Uterus (tissue), 4 donors: ENCODE measurements around the gene EFCC1. TPM values are rescaled to one million over a fixed set of nuclear protein-coding genes. Genes with fewer than 3 reads are reported as not detected.

Experiments
- DNase-seq, 2 donors: peaks; one replicate each; pipeline ENCODE4 v3.0.0-alpha.2; 2019 to 2020
- H3K27ac ChIP-seq, 2 donors: fragments of 200-600 bp; sonication (generic); 1 replicate in 1 of 2; 2 replicates in 1 of 2; pipeline ENCODE4 v1.5.1; 2016 to 2018
- H3K27me3 ChIP-seq, 2 donors: fragments of 200-600 bp; sonication (generic); one replicate each; pipeline ENCODE4 v1.5.1; 2018 to 2019; ENCODE audit warnings: control low read depth in 1 of 2
- H3K36me3 ChIP-seq, 2 donors: fragments of 200-600 bp; sonication (generic); one replicate each; pipeline ENCODE4 v1.5.1; 2019; ENCODE audit warnings: control low read depth in 1 of 2
- H3K4me1 ChIP-seq, 2 donors: fragments of 200-600 bp; sonication (generic); one replicate each; pipeline ENCODE4 v1.5.1; 2018 to 2019; ENCODE audit warnings: control low read depth in 1 of 2
- H3K4me3 ChIP-seq, 2 donors: fragments of 200-600 bp; sonication (generic); 1 replicate in 1 of 2; 2 replicates in 1 of 2; pipeline ENCODE4 v1.5.1; 2018 to 2019; ENCODE audit warnings: mild to moderate bottlenecking in 1 of 2
- H3K9me3 ChIP-seq, 2 donors: fragments of 200-600 bp; sonication (generic); one replicate each; pipeline ENCODE4 v1.5.1; 2019; ENCODE audit warnings: control low read depth in 1 of 2
- CTCF ChIP-seq, 4 experiments: fragments of 200-600 bp in 2 of 4; fragments of 450-650 bp in 2 of 4; sonication (generic) in 2 of 4; IDR thresholded peaks; one replicate each; pipeline ENCODE4 v1.5.1; 2016 to 2019; ENCODE audit warnings: antibody characterized with exemption in 4 of 4, mild to moderate bottlenecking in 2 of 4, moderate library complexity in 1 of 4
- POLR2A ChIP-seq, 2 donors: fragments of 450-650 bp; IDR thresholded peaks; one replicate each; pipeline ENCODE4 v1.6.1; 2016; ENCODE audit warnings: antibody characterized with exemption in 2 of 2, mild to moderate bottlenecking in 1 of 2, moderate library complexity in 1 of 2
- intact Hi-C: fragments of 100-400 bp; cut with DNase I; formaldehyde crosslinking; loops from one replicate; pipeline ENCODE4 v1.15.1; 2023; ENCODE audit warnings: low total_unique reads
- total RNA-seq, 4 donors: library from RNA; depleted of rRNA in 3 of 4; stranded (reverse); fragments of >200 nt in 3 of 4; gene quantifications; one replicate each; pipeline versions ENCODE4 v1.1.0 to v1.2.4, GENCODE V29; 2014 to 2023
- donor health status: DM: yes; HTN: yes; CAD: no.

Gene EFCC1
- total RNA-seq, 4 donors from 2014 or later = 1.2 to 9.2 (median 4.5) TPM

GRCh38 chr3:129027544-129027880, 26.4 kb downstream of the EFCC1 start:
- no peaks in the 10 kb centered on the region for H3K9me3 ChIP-seq
- H3K4me1 ChIP-seq = no peaks in the 10 kb centered on the region
- intact Hi-C loops = no loop called here
- DNase-seq = no peak
- H3K4me3 ChIP-seq = peak overlapping the region; percentile 17 to 37
- H3K36me3 ChIP-seq = no peaks in the 10 kb centered on the region
- no peaks in the 10 kb centered on the region for H3K27me3 ChIP-seq
- H3K27ac ChIP-seq = peak overlapping the region in 1 of 2 donors; percentile 74
- no peak for TF ChIP-seq CTCF (IDR thresholded peaks at IDR 0.05)
- TF ChIP-seq POLR2A (IDR thresholded peaks at IDR 0.05) = no peak

- no peaks in the 10 kb centered on the region for H3K4me1 ChIP-seq
- H3K4me3 ChIP-seq = no peak overlapping the region
- intact Hi-C loops = no loop called here
- no peak overlapping the region for H3K27ac ChIP-seq
- DNase-seq = no peak
- no peaks in the 10 kb centered on the region for H3K27me3 ChIP-seq
- H3K36me3 ChIP-seq = no peaks in the 10 kb centered on the region
- H3K9me3 ChIP-seq = no peaks in the 10 kb centered on the region
- no peak for TF ChIP-seq POLR2A (IDR thresholded peaks at IDR 0.05)
Measured at GRCh38 chr3:129028866-129029265, 27.8 kb downstream of the EFCC1 start.

- intact Hi-C loops = no loop called here
- no peak for DNase-seq
- H3K27ac ChIP-seq = no peak overlapping the region
Measured at GRCh38 chr3:129030611-129031010, 29.5 kb downstream of the EFCC1 start.

GRCh38 chr3:129031476-129032215, 30.5 kb downstream of the EFCC1 start:
- intact Hi-C loops = no loop called here
- H3K9me3 ChIP-seq = no peaks in the 10 kb centered on the region

More at GRCh38 chr3:129030611-129031010, 29.5 kb downstream of the EFCC1 start:
- Histone ChIP-seq H3K27me3 (no peaks in the 10 kb centered on the region), H3K4me3 (no peak overlapping the region), H3K36me3 (no peaks in the 10 kb centered on the region), H3K4me1 (no peaks in the 10 kb centered on the region), H3K9me3 (no peaks in the 10 kb centered on the region)
- TF ChIP-seq POLR2A (IDR thresholded peaks at IDR 0.05) (no peak), CTCF (IDR thresholded peaks at IDR 0.05) (no peak)

GRCh38 chr3:129032716-129033115, 31.6 kb downstream of the EFCC1 start:
- H3K9me3 ChIP-seq = no peaks in the 10 kb centered on the region
- no peaks in the 10 kb centered on the region for H3K27me3 ChIP-seq
- intact Hi-C loops = no loop called here
- H3K27ac ChIP-seq = no peak overlapping the region
- DNase-seq = no peak
- TF ChIP-seq CTCF (IDR thresholded peaks at IDR 0.05) (no peak), POLR2A (IDR thresholded peaks at IDR 0.05) (no peak)
- H3K36me3 ChIP-seq = no peaks in the 10 kb centered on the region
- H3K4me1 ChIP-seq = no peaks in the 10 kb centered on the region
- H3K4me3 ChIP-seq = no peak overlapping the region

More at GRCh38 chr3:129031476-129032215, 30.5 kb downstream of the EFCC1 start:
- Histone ChIP-seq H3K27me3 (no peaks in the 10 kb centered on the region), H3K4me3 (no peak overlapping the region), H3K27ac (no peak overlapping the region), H3K36me3 (no peaks in the 10 kb centered on the region), H3K4me1 (no peaks in the 10 kb centered on the region)
- DNase-seq = no peak
- no peak for TF ChIP-seq CTCF (IDR thresholded peaks at IDR 0.05)
- TF ChIP-seq POLR2A (IDR thresholded peaks at IDR 0.05) = no peak
